Thyroid gland (tissue), 4 donors: Measurements from ENCODE around the gene HEG1. TPM values are rescaled to one million over a fixed set of nuclear protein-coding genes. Genes with fewer than 3 reads are reported as not detected.

Source experiments
- DNase-seq, 2 donors: peaks; one replicate each; pipeline ENCODE4 v3.0.0-alpha.2; 2019
- H3K27ac ChIP-seq, 3 donors: fragments of 200-600 bp; sonication (generic); 1 replicate in 2 of 3; 2 replicates in 1 of 3; pipeline ENCODE4 v1.5.1; 2016 to 2019; ENCODE audit warnings: mild to moderate bottlenecking in 1 of 3, moderate library complexity in 1 of 3
- H3K27me3 ChIP-seq: fragments of 200-600 bp; sonication (generic); one replicate; pipeline ENCODE4 v1.5.1; 2019
- H3K36me3 ChIP-seq, 2 donors: fragments of 200-600 bp; sonication (generic); one replicate each; pipeline ENCODE4 v1.5.1; 2016 to 2019
- H3K4me1 ChIP-seq, 2 donors: fragments of 200-600 bp; sonication (generic); one replicate each; pipeline ENCODE4 v1.5.1; 2017 to 2019
- H3K4me3 ChIP-seq, 3 donors: fragments of 200-600 bp; sonication (generic); replicated peaks in 1 of 3; 1 replicate in 2 of 3; 2 replicates in 1 of 3; pipeline ENCODE4 v1.5.1; 2016; ENCODE audit warnings: mild to moderate bottlenecking in 1 of 3
- H3K9me3 ChIP-seq: fragments of 200-600 bp; sonication (generic); one replicate; pipeline ENCODE4 v1.5.1; 2017
- POLR2A ChIP-seq, 2 donors: fragments of 450-650 bp; IDR thresholded peaks; one replicate each; pipeline ENCODE4 v1.6.1; 2017; ENCODE audit warnings: antibody characterized with exemption in 2 of 2, mild to moderate bottlenecking in 2 of 2, moderate library complexity in 1 of 2
- WGBS, 2 donors: methylation state at CpG; one replicate each; pipeline ENCODE4 v1.1.5; 2017; 5-methylcytosine and 5-hydroxymethylcytosine counted together
- intact Hi-C: fragments of 100-400 bp; cut with DNase I; formaldehyde crosslinking; loops from one replicate; pipeline ENCODE4 v1.15.1; 2023
- total RNA-seq, 4 donors: library from RNA; depleted of rRNA; stranded (reverse); fragments of >200 nt; gene quantifications; one replicate each; pipeline ENCODE4 v1.2.3, GENCODE V29; 2016
- TF ChIP-seq, protein P1 (sequence below), 6 experiments: fragments of 200-600 bp in 3 of 6; fragments of 450-650 bp in 3 of 6; sonication (generic) in 3 of 6; IDR thresholded peaks; one replicate each; pipeline ENCODE4 v1.5.1; 2016 to 2019; ENCODE audit warnings: antibody characterized with exemption in 6 of 6, mild to moderate bottlenecking in 2 of 6, inconsistent platforms in 1 of 6, moderate library complexity in 1 of 6

Gene HEG1, protein sequence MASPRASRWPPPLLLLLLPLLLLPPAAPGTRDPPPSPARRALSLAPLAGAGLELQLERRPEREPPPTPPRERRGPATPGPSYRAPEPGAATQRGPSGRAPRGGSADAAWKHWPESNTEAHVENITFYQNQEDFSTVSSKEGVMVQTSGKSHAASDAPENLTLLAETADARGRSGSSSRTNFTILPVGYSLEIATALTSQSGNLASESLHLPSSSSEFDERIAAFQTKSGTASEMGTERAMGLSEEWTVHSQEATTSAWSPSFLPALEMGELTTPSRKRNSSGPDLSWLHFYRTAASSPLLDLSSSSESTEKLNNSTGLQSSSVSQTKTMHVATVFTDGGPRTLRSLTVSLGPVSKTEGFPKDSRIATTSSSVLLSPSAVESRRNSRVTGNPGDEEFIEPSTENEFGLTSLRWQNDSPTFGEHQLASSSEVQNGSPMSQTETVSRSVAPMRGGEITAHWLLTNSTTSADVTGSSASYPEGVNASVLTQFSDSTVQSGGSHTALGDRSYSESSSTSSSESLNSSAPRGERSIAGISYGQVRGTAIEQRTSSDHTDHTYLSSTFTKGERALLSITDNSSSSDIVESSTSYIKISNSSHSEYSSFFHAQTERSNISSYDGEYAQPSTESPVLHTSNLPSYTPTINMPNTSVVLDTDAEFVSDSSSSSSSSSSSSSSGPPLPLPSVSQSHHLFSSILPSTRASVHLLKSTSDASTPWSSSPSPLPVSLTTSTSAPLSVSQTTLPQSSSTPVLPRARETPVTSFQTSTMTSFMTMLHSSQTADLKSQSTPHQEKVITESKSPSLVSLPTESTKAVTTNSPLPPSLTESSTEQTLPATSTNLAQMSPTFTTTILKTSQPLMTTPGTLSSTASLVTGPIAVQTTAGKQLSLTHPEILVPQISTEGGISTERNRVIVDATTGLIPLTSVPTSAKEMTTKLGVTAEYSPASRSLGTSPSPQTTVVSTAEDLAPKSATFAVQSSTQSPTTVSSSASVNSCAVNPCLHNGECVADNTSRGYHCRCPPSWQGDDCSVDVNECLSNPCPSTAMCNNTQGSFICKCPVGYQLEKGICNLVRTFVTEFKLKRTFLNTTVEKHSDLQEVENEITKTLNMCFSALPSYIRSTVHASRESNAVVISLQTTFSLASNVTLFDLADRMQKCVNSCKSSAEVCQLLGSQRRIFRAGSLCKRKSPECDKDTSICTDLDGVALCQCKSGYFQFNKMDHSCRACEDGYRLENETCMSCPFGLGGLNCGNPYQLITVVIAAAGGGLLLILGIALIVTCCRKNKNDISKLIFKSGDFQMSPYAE (N-terminal part only)
- total RNA-seq, result 100 to 1,000 TPM in 3 of 4 donors, 10 to 100 TPM in 1; 91.4 to 266 (median 199) TPM

DNA sequence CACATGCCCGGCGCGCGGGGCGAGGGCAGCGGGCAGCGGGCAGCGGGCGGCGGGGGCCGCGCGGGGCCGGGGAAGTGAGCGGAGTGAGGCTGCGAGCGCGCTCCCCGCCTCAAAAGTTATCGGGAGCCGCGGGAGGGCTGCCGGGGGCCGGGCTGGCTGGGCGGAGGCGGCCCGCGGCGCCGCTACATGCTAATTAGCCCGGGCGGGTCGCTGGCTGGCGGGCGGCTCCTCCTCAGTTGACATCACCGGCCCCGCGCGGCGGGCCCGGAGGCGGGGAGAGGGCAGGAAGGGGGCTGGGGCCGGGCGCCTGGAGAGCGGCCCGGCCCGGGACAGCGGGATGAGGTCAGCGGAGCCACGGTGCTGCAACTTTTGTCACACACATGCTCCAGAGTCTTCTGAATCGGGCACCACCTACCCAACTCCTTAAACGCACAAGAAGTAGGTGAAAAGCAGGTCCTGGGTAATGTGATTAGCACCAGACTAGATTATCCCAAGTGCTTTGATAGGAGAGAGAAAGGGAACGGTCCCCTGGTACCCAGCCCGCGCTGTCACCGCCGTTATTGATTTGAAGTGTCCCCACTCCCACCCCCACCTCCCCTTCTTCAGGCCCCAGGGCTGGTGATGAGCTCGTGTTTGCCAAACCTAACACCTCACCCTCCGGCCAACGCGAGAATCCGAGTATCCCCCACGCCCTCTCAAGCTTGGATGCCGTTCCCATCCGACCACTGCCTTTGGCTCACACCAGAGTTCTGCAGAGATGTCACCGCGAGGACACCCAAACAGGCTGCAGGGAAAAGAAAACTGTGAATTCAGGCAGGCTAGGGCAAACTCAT is at the start of gene HEG1:
TSS of gene HEG1 (minus strand) at position 85 of the 833 bp plus-strand sequence. CDS start 107 bp downstream, outside the sequence.
- Histone ChIP-seq H3K9me3 (no peaks in the 10 kb centered on the region), H3K36me3 (no peaks in the 10 kb centered on the region), H3K27me3 (no peaks in the 10 kb centered on the region), H3K4me3 (peak within 1 kb of the TSS; percentile 22 to 88 (median 81)), H3K27ac (peak within 1 kb of the TSS; percentile 77 to 93 (median 91)), H3K4me1 (peaks cover 39 to 51% of the 10 kb centered on the region in 2 donors)
- peak; percentile 92 to 94 for DNase-seq
- intact Hi-C loops, result no loop called here
- 8 to 9% methylated on average over 23 of the region's 67 CpGs for WGBS, 2 donors
- TF ChIP-seq POLR2A (IDR thresholded peaks at IDR 0.05), result peak in 1 of 2 donors; percentile 94
- TF ChIP-seq, protein P1, sequence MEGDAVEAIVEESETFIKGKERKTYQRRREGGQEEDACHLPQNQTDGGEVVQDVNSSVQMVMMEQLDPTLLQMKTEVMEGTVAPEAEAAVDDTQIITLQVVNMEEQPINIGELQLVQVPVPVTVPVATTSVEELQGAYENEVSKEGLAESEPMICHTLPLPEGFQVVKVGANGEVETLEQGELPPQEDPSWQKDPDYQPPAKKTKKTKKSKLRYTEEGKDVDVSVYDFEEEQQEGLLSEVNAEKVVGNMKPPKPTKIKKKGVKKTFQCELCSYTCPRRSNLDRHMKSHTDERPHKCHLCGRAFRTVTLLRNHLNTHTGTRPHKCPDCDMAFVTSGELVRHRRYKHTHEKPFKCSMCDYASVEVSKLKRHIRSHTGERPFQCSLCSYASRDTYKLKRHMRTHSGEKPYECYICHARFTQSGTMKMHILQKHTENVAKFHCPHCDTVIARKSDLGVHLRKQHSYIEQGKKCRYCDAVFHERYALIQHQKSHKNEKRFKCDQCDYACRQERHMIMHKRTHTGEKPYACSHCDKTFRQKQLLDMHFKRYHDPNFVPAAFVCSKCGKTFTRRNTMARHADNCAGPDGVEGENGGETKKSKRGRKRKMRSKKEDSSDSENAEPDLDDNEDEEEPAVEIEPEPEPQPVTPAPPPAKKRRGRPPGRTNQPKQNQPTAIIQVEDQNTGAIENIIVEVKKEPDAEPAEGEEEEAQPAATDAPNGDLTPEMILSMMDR (IDR thresholded peaks at IDR 0.05), result no peak

DNA sequence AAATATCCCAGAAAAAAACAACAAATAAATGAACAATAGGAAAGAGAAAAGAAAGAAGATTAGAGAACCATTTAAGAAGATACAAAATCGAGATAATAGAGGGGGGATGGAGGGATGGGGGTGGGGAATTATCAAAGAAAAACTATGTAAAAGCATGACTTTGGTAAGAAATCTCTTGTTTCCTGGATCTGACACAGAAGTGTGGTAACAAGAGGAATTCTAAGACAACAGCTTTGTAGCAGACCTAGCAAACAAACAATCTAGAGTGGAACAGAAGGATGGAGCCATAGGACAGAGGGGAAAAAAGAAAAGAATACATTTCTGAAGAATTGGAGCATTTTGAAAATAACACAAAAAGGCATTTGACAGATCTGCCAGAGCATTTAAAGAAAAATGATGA is 49.3 kb upstream of the HEG1 start:
- WGBS, 2 donors, result 67 to 80% methylated on average over 1 of the region's 1 CpG
- peak overlapping the region in 2 of 3 donors; percentile 8 to 47 for H3K4me3 ChIP-seq
- H3K27me3 ChIP-seq, result no peaks in the 10 kb centered on the region
- peaks cover 31 to 50% of the 10 kb centered on the region in 2 donors for H3K4me1 ChIP-seq
- no peaks in the 10 kb centered on the region for H3K9me3 ChIP-seq
- no peaks in the 10 kb centered on the region for H3K36me3 ChIP-seq
- H3K27ac ChIP-seq, result peak overlapping the region; percentile 87 to 95 (median 93)
- TF ChIP-seq, protein P1 (IDR thresholded peaks at IDR 0.05), result no peak
- TF ChIP-seq POLR2A (IDR thresholded peaks at IDR 0.05), result no peak
- intact Hi-C loops, result no loop called here
- no peak for DNase-seq

DNA sequence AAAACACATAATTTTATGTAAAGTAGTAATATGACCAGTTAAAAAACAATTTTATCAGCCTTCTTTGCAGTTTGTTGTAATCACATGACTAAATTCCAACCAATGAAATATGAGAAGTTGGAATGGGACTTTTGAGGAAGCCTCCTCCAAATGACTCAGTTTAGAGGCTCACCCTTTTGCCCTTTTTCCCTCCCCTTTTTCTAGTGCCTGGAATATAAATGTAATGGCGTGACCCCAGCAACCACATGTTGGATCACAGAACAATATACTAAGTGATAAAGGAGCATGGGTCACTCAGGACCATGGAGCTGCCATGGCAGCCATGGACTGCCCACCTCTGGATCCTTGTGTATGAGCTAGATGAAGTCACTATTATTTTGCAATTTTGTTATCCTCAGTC is 48.8 kb upstream of the HEG1 start:
- intact Hi-C loops, result no loop called here
- Histone ChIP-seq H3K27ac (peak overlapping the region; percentile 87 to 95 (median 93)), H3K4me3 (peak overlapping the region in 1 of 3 donors; percentile 8), H3K36me3 (no peaks in the 10 kb centered on the region), H3K4me1 (peaks cover 30 to 46% of the 10 kb centered on the region in 2 donors), H3K9me3 (no peaks in the 10 kb centered on the region), H3K27me3 (no peaks in the 10 kb centered on the region)
- no peak for TF ChIP-seq POLR2A (IDR thresholded peaks at IDR 0.05)
- TF ChIP-seq, protein P1 (IDR thresholded peaks at IDR 0.05), result no peak
- WGBS, 2 donors, result 95 to 100% methylated on average over 1 of the region's 1 CpG
- no peak for DNase-seq

DNA sequence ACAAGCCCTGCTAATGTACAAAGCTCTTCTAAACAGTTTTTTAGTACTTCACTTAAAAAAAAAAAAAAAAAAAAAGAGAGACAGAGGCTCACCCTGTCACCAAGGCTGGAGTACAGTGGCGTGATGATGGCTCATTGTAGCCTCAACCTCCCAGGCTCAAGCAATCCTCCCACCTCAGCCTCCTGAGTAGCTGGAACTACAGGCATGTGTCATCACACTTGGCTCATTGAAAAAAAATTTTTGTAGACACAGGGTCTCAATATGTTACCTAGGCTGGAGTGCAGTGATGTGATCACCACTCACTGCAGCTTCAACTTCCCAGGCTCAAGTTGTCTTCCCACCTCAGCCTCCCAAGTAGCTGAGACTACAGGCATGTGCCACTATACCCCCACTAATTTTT is 47.6 kb upstream of the HEG1 start:
- intact Hi-C loops, result no loop called here
- Histone ChIP-seq H3K36me3 (no peaks in the 10 kb centered on the region), H3K27me3 (no peaks in the 10 kb centered on the region), H3K4me1 (peaks cover 25 to 43% of the 10 kb centered on the region in 2 donors), H3K27ac (peak overlapping the region; percentile 44 to 95 (median 87)), H3K4me3 (no peak overlapping the region), H3K9me3 (no peaks in the 10 kb centered on the region)
- TF ChIP-seq, protein P1 (IDR thresholded peaks at IDR 0.05), result no peak
- no peak for TF ChIP-seq POLR2A (IDR thresholded peaks at IDR 0.05)
- no peak for DNase-seq
- 100% methylated on average over 1 of the region's 1 CpG for WGBS, 2 donors
